ENCODE results near the gene CALD1.

The CALD1 gene

GRCh38 chr7:134739362-134739761, 40.1 kb upstream of the CALD1 start:
- Histone ChIP-seq H3K27ac (ENCODE audit: insufficient read depth in 1 of 2, low read depth in 1 of 2, low read length in 2 of 2, poor library complexity in 1 of 2, severe bottlenecking in 2 of 2) (no peak overlapping the region), H3K4me1 (ENCODE audit: control extremely low read depth in 1 of 4, control insufficient read depth in 4 of 4, insufficient read depth in 4 of 4, low read length in 3 of 4) (no peaks in the 10 kb centered on the region), H3K4me3 (ENCODE audit: control insufficient read depth in 1 of 7, extremely low read depth in 1 of 7, insufficient read depth in 4 of 7, low read depth in 2 of 7, low read length in 6 of 7) (no peak overlapping the region), H3K36me3 (ENCODE audit: control insufficient read depth in 4 of 4, insufficient read depth in 4 of 4, low read length in 3 of 4) (no peaks in the 10 kb centered on the region), H3K9me3 (ENCODE audit: control extremely low read depth in 1 of 5, control insufficient read depth in 4 of 5, insufficient read depth in 2 of 5, low read depth in 1 of 5, low read length in 4 of 5) (no peaks in the 10 kb centered on the region), H3K27me3 (replicated peaks in 2 of 5; ENCODE audit: control insufficient read depth in 4 of 5, insufficient read depth in 5 of 5, low read length in 4 of 5) (no peaks in the 10 kb centered on the region)
- POLR2A ChIA-PET, result no interaction called here
- CTCF ChIA-PET, result no interaction called here
- no peak for DNase-seq
- WGBS (ENCODE audit: insufficient coverage), result 94% methylated on average over 2 of the region's 3 CpGs

- Histone ChIP-seq H3K4me3 (ENCODE audit: control insufficient read depth in 1 of 7, extremely low read depth in 1 of 7, insufficient read depth in 4 of 7, low read depth in 2 of 7, low read length in 6 of 7) (no peak overlapping the region), H3K27ac (ENCODE audit: insufficient read depth in 1 of 2, low read depth in 1 of 2, low read length in 2 of 2, poor library complexity in 1 of 2, severe bottlenecking in 2 of 2) (no peak overlapping the region), H3K9me3 (ENCODE audit: control extremely low read depth in 1 of 5, control insufficient read depth in 4 of 5, insufficient read depth in 2 of 5, low read depth in 1 of 5, low read length in 4 of 5) (no peaks in the 10 kb centered on the region), H3K4me1 (ENCODE audit: control extremely low read depth in 1 of 4, control insufficient read depth in 4 of 4, insufficient read depth in 4 of 4, low read length in 3 of 4) (no peaks in the 10 kb centered on the region), H3K27me3 (replicated peaks in 2 of 5; ENCODE audit: control insufficient read depth in 4 of 5, insufficient read depth in 5 of 5, low read length in 4 of 5) (no peaks in the 10 kb centered on the region), H3K36me3 (ENCODE audit: control insufficient read depth in 4 of 4, insufficient read depth in 4 of 4, low read length in 3 of 4) (no peaks in the 10 kb centered on the region)
- ChIA-PET CTCF (no interaction called here), POLR2A (no interaction called here)
- WGBS (ENCODE audit: insufficient coverage), result 74% methylated on average over 3 of the region's 4 CpGs
- no peak for DNase-seq
Measured at GRCh38 chr7:134740376-134740775, 39.1 kb upstream of the CALD1 start.

- POLR2A ChIA-PET, result no interaction called here
- no peak overlapping the region for H3K27ac ChIP-seq (ENCODE audit: insufficient read depth in 1 of 2, low read depth in 1 of 2, low read length in 2 of 2, poor library complexity in 1 of 2, severe bottlenecking in 2 of 2)
- WGBS (ENCODE audit: insufficient coverage), result 83% methylated on average over 3 of the region's 3 CpGs
- no peak overlapping the region for H3K4me3 ChIP-seq (ENCODE audit: control insufficient read depth in 1 of 7, extremely low read depth in 1 of 7, insufficient read depth in 4 of 7, low read depth in 2 of 7, low read length in 6 of 7)
- no peaks in the 10 kb centered on the region for H3K9me3 ChIP-seq (ENCODE audit: control extremely low read depth in 1 of 5, control insufficient read depth in 4 of 5, insufficient read depth in 2 of 5, low read depth in 1 of 5, low read length in 4 of 5)
- DNase-seq, result no peak
- no peaks in the 10 kb centered on the region for H3K27me3 ChIP-seq (replicated peaks in 2 of 5; ENCODE audit: control insufficient read depth in 4 of 5, insufficient read depth in 5 of 5, low read length in 4 of 5)
- H3K4me1 ChIP-seq (ENCODE audit: control extremely low read depth in 1 of 4, control insufficient read depth in 4 of 4, insufficient read depth in 4 of 4, low read length in 3 of 4), result no peaks in the 10 kb centered on the region
- CTCF ChIA-PET, result no interaction called here
- H3K36me3 ChIP-seq (ENCODE audit: control insufficient read depth in 4 of 4, insufficient read depth in 4 of 4, low read length in 3 of 4), result no peaks in the 10 kb centered on the region
Measured at GRCh38 chr7:134741907-134742635, 37.4 kb upstream of the CALD1 start.

- no peak overlapping the region for H3K4me3 ChIP-seq (ENCODE audit: control insufficient read depth in 1 of 7, extremely low read depth in 1 of 7, insufficient read depth in 4 of 7, low read depth in 2 of 7, low read length in 6 of 7)
- ChIA-PET CTCF (interaction anchor here (2.3 kb wide), 1 partner anchor 18 kb away, joined by 6 read pairs; no protein-coding TSS in a partner anchor), POLR2A (no interaction called here)
- H3K27ac ChIP-seq (ENCODE audit: insufficient read depth in 1 of 2, low read depth in 1 of 2, low read length in 2 of 2, poor library complexity in 1 of 2, severe bottlenecking in 2 of 2), result no peak overlapping the region
- H3K9me3 ChIP-seq (ENCODE audit: control extremely low read depth in 1 of 5, control insufficient read depth in 4 of 5, insufficient read depth in 2 of 5, low read depth in 1 of 5, low read length in 4 of 5), result no peaks in the 10 kb centered on the region
- H3K36me3 ChIP-seq (ENCODE audit: control insufficient read depth in 4 of 4, insufficient read depth in 4 of 4, low read length in 3 of 4), result no peaks in the 10 kb centered on the region
- no peak for DNase-seq
- H3K27me3 ChIP-seq (replicated peaks in 2 of 5; ENCODE audit: control insufficient read depth in 4 of 5, insufficient read depth in 5 of 5, low read length in 4 of 5), result no peaks in the 10 kb centered on the region
- WGBS (ENCODE audit: insufficient coverage), result 64% methylated on average over 2 of the region's 2 CpGs
- H3K4me1 ChIP-seq (ENCODE audit: control extremely low read depth in 1 of 4, control insufficient read depth in 4 of 4, insufficient read depth in 4 of 4, low read length in 3 of 4), result no peaks in the 10 kb centered on the region
Measured at GRCh38 chr7:134742688-134743350, 36.6 kb upstream of the CALD1 start.

- Histone ChIP-seq H3K9me3 (ENCODE audit: control extremely low read depth in 1 of 5, control insufficient read depth in 4 of 5, insufficient read depth in 2 of 5, low read depth in 1 of 5, low read length in 4 of 5) (no peaks in the 10 kb centered on the region), H3K36me3 (ENCODE audit: control insufficient read depth in 4 of 4, insufficient read depth in 4 of 4, low read length in 3 of 4) (no peaks in the 10 kb centered on the region), H3K4me3 (ENCODE audit: control insufficient read depth in 1 of 7, extremely low read depth in 1 of 7, insufficient read depth in 4 of 7, low read depth in 2 of 7, low read length in 6 of 7) (no peak overlapping the region), H3K27me3 (replicated peaks in 2 of 5; ENCODE audit: control insufficient read depth in 4 of 5, insufficient read depth in 5 of 5, low read length in 4 of 5) (no peaks in the 10 kb centered on the region), H3K27ac (ENCODE audit: insufficient read depth in 1 of 2, low read depth in 1 of 2, low read length in 2 of 2, poor library complexity in 1 of 2, severe bottlenecking in 2 of 2) (no peak overlapping the region), H3K4me1 (ENCODE audit: control extremely low read depth in 1 of 4, control insufficient read depth in 4 of 4, insufficient read depth in 4 of 4, low read length in 3 of 4) (no peaks in the 10 kb centered on the region)
- no peak for DNase-seq
- CTCF ChIA-PET, result interaction anchor here (1.2 to 2.3 kb wide), 2 partner anchors 14 to 19 kb away, joined by 3 to 6 read pairs; no protein-coding TSS in a partner anchor
- POLR2A ChIA-PET, result no interaction called here
- 79% methylated on average over 2 of the region's 3 CpGs for WGBS (ENCODE audit: insufficient coverage)
Measured at GRCh38 chr7:134744569-134744968, 34.9 kb upstream of the CALD1 start.

GRCh38 chr7:134747326-134747725, 32.1 kb upstream of the CALD1 start:
- Histone ChIP-seq H3K9me3 (ENCODE audit: control extremely low read depth in 1 of 5, control insufficient read depth in 4 of 5, insufficient read depth in 2 of 5, low read depth in 1 of 5, low read length in 4 of 5) (no peaks in the 10 kb centered on the region), H3K4me1 (ENCODE audit: control extremely low read depth in 1 of 4, control insufficient read depth in 4 of 4, insufficient read depth in 4 of 4, low read length in 3 of 4) (no peaks in the 10 kb centered on the region), H3K36me3 (ENCODE audit: control insufficient read depth in 4 of 4, insufficient read depth in 4 of 4, low read length in 3 of 4) (no peaks in the 10 kb centered on the region), H3K27ac (ENCODE audit: insufficient read depth in 1 of 2, low read depth in 1 of 2, low read length in 2 of 2, poor library complexity in 1 of 2, severe bottlenecking in 2 of 2) (no peak overlapping the region), H3K4me3 (ENCODE audit: control insufficient read depth in 1 of 7, extremely low read depth in 1 of 7, insufficient read depth in 4 of 7, low read depth in 2 of 7, low read length in 6 of 7) (no peak overlapping the region), H3K27me3 (replicated peaks in 2 of 5; ENCODE audit: control insufficient read depth in 4 of 5, insufficient read depth in 5 of 5, low read length in 4 of 5) (no peaks in the 10 kb centered on the region)
- WGBS (ENCODE audit: insufficient coverage), result 98% methylated on average over 4 of the region's 5 CpGs
- DNase-seq, result no peak
- POLR2A ChIA-PET, result no interaction called here
- CTCF ChIA-PET, result interaction anchor here (2.2 kb wide), 1 partner anchor 114 kb away, joined by 6 read pairs; no protein-coding TSS in a partner anchor
